HepG2 (cell line): ENCODE results near the gene VPS18. TPM values are rescaled to one million over a fixed set of nuclear protein-coding genes. Genes with fewer than 3 reads are reported as not detected.

Experiments
- CEBPB ChIP-seq: IDR thresholded peaks from 2 replicates; pipeline ENCODE4 v1.6.1; 2011; ENCODE audit warnings: low read depth, low read length, improper control_type of control experiment, borderline replicate concordance
- CHD2 ChIP-seq: IDR thresholded peaks from 2 replicates; pipeline ENCODE4 v1.6.1; 2011; ENCODE audit warnings: low read depth, low read length, improper control_type of control experiment
- DNMT1 ChIP-seq: sonication (generic); formaldehyde crosslinking; IDR thresholded peaks from 2 replicates; pipeline ENCODE4 v1.5.1; 2020; ENCODE audit warnings: mild to moderate bottlenecking, missing genetic modification reagents
- DNMT3B ChIP-seq: conservative IDR thresholded peaks from 2 replicates; pipeline ENCODE4 v1.6.1; 2016; ENCODE audit warnings: missing biosample characterization, control low read depth
- DRAP1 ChIP-seq: IDR thresholded peaks from 2 replicates; pipeline ENCODE4 v1.6.1; 2016; ENCODE audit warnings: missing genetic modification reagents, missing compliant biosample characterization
- ERF ChIP-seq: IDR thresholded peaks from 2 replicates; pipeline ENCODE4 v1.6.1; 2018; ENCODE audit warnings: missing biosample characterization, missing genetic modification reagents
- HES4 ChIP-seq: sonication (generic); formaldehyde crosslinking; IDR thresholded peaks from 2 replicates; pipeline ENCODE4 v1.9.0; 2021; ENCODE audit warnings: mild to moderate bottlenecking, missing genetic modification reagents, borderline replicate concordance
- HOXD1 ChIP-seq: sonication (generic); formaldehyde crosslinking; IDR thresholded peaks from 2 replicates; pipeline ENCODE4 v1.5.0; 2020; ENCODE audit warnings: missing genetic modification reagents
- IKZF5 ChIP-seq: IDR thresholded peaks from 2 replicates; pipeline ENCODE4 v1.6.1; 2018; ENCODE audit warnings: missing genetic modification reagents, mild to moderate bottlenecking, missing compliant biosample characterization
- KMT2A ChIP-seq: sonication (generic); formaldehyde crosslinking; IDR thresholded peaks from 2 replicates; pipeline ENCODE4 v1.4.0; 2020; ENCODE audit warnings: missing genetic modification reagents
- MTF2 ChIP-seq: sonication (generic); formaldehyde crosslinking; IDR thresholded peaks from 2 replicates; pipeline ENCODE4 v1.5.0; 2020; ENCODE audit warnings: missing genetic modification reagents, borderline replicate concordance
- NCOA5 ChIP-seq: sonication (generic); formaldehyde crosslinking; IDR thresholded peaks from 2 replicates; pipeline ENCODE4 v1.4.0; 2020; ENCODE audit warnings: missing genetic modification reagents
- NFIB ChIP-seq: sonication (generic); formaldehyde crosslinking; IDR thresholded peaks from 2 replicates; pipeline ENCODE4 v1.9.0; 2021; ENCODE audit warnings: missing genetic modification reagents, mild to moderate bottlenecking, borderline replicate concordance
- NONO ChIP-seq, 2 experiments: fragments of 450-650 bp in 1 of 2; sonication (generic) in 1 of 2; formaldehyde crosslinking in 1 of 2; IDR thresholded peaks in 1 of 2; conservative IDR thresholded peaks in 1 of 2; 2 replicates each; pipeline versions ENCODE4 v1.6.1 to v1.8.0; 2017 to 2022; ENCODE audit warnings: mild to moderate bottlenecking in 1 of 2, missing genetic modification reagents in 1 of 2, moderate library complexity in 1 of 2
- NR2F2 ChIP-seq: IDR thresholded peaks from 2 replicates; pipeline ENCODE4 v1.6.1; 2012; ENCODE audit warnings: low read depth, inconsistent platforms, borderline replicate concordance
- PAXIP1 ChIP-seq: sonication (generic); formaldehyde crosslinking; conservative IDR thresholded peaks from 2 replicates; pipeline ENCODE4 v1.4.0; 2020; ENCODE audit warnings: mild to moderate bottlenecking, missing genetic modification reagents, moderate library complexity
- PRDM4 ChIP-seq: sonication (generic); formaldehyde crosslinking; IDR thresholded peaks from 2 replicates; pipeline ENCODE4 v1.9.0; 2021; ENCODE audit warnings: missing genetic modification reagents, borderline replicate concordance
- SP1 ChIP-seq, 2 experiments: fragments of 450-650 bp in 1 of 2; sonication (generic) in 1 of 2; formaldehyde crosslinking in 1 of 2; IDR thresholded peaks; 2 replicates each; pipeline versions ENCODE4 v1.4.0 to v1.6.1; 2016 to 2020; ENCODE audit warnings: missing genetic modification reagents in 1 of 2
- TAF1 ChIP-seq: sonication (generic); formaldehyde crosslinking; IDR thresholded peaks from 2 replicates; pipeline ENCODE4 v1.4.0; 2020; ENCODE audit warnings: missing genetic modification reagents
- U2AF1 ChIP-seq: fragments of 200-400 bp; formaldehyde crosslinking; optimal IDR thresholded peaks from 2 replicates; pipeline ENCODE3; 2017; ENCODE audit warnings: mild to moderate bottlenecking, low read depth, low read length
- ZFX ChIP-seq: sonication (generic); formaldehyde crosslinking; IDR thresholded peaks from 2 replicates; pipeline ENCODE4 v1.4.0; 2020; ENCODE audit warnings: mild to moderate bottlenecking, low read depth, missing genetic modification reagents, moderate library complexity
- ZNF430 ChIP-seq: sonication (generic); formaldehyde crosslinking; IDR thresholded peaks from 2 replicates; pipeline ENCODE4 v1.9.0; 2021; ENCODE audit warnings: mild to moderate bottlenecking, missing genetic modification reagents
- polyA plus RNA-seq, 8 experiments: library from polyadenylated mRNA; depleted of rRNA in 3 of 8; stranded (reverse) in 7 of 8; unstranded in 1 of 8; fragments of >200 nt; fragmentation: Illumina TruSeq in 4 of 8; extraction: Trizol in 4 of 8; gene quantifications; 2 replicates each; pipeline versions ENCODE4 v1.2.1 to v1.2.3, GENCODE V29; 2011 to 2016; ENCODE audit warnings: low read depth in 4 of 8, missing spikeins in 1 of 8, mixed read lengths in 1 of 8; ENCODE audit not compliant: insufficient read depth in 1 of 8
- total RNA-seq, 5 experiments: library from RNA; depleted of rRNA; stranded (reverse); fragments of >200 nt; fragmentation: Illumina TruSeq; extraction: Trizol; gene quantifications; 2 replicates each; pipeline ENCODE4 v1.2.3, GENCODE V29; 2016; ENCODE audit warnings: low read depth in 1 of 5

The VPS18 gene
- total and polyA plus RNA-seq, 2 of the 13 experiments (the other 11 are each of a cell fraction or from before 2014, with no cell fraction given): 5.8 to 17.0 TPM

- TF ChIP-seq ZNF430 (CRISPR knock-in tag) (0 out of 2 replicates have a peak, but pooled peaks have one; percentile 38), DRAP1 (CRISPR knock-in tag) (0 out of 2 replicates have a peak, but pooled peaks have one; percentile 32), NR2F2 (no peak), HES4 (no peak), SP1 (IDR thresholded peaks at IDR 0.05) (no peak), SP1 (CRISPR knock-in tag; IDR thresholded peaks at IDR 0.05) (0 out of 2 replicates have a peak, but pooled peaks have one; percentile 11), PAXIP1 (no peak), HOXD1 (CRISPR knock-in tag) (0 out of 2 replicates have a peak, but pooled peaks have one; percentile 44), U2AF1 (no peak), NONO (IDR thresholded peaks at IDR 0.05) (no peak), NONO (CRISPR knock-in tag; conservative IDR thresholded peaks at IDR 0.05) (peak; percentile 68), NFIB (no peak), PRDM4 (CRISPR knock-in tag) (no peak), NCOA5 (CRISPR knock-in tag) (no peak), ZFX (CRISPR knock-in tag) (peak; percentile 65), KMT2A (CRISPR knock-in tag) (no peak), CEBPB (no peak), DNMT3B (CRISPR knock-in tag) (no peak), DNMT1 (CRISPR knock-in tag) (0 out of 2 replicates have a peak, but pooled peaks have one; percentile 22), MTF2 (CRISPR knock-in tag) (peak; percentile 86; the same call in 1 of the 2 replicates), CHD2 (no peak), TAF1 (CRISPR knock-in tag) (0 out of 2 replicates have a peak, but pooled peaks have one; percentile 18), ERF (no peak), IKZF5 (CRISPR knock-in tag) (no peak)
These were observed 20.3 kb upstream of the VPS18 start, which contains the start of gene RHOV (continued) for GRCh38 chr15:40873694-40874561.
